Measurements from ENCODE around the gene DIP2C. TPM values are rescaled to one million over a fixed set of nuclear protein-coding genes. Genes with fewer than 3 reads are reported as not detected.

The DIP2C gene
- polyA plus RNA-seq, 3 donors: 0.11 TPM; not detected in 2

- no peaks in the 10 kb centered on the region for H3K9me3 ChIP-seq (replicated peaks in 1 of 2; ENCODE audit: control insufficient read depth in 1 of 2, insufficient read depth in 1 of 2, low read length in 2 of 2)
- H3K27me3 Mint-ChIP-seq (ENCODE audit: low read depth in 3 of 3): peaks cover 5 to 10% (median 7%) of the 10 kb centered on the region in 3 donors
- H3K36me3 ChIP-seq (replicated peaks in 1 of 2; ENCODE audit: control insufficient read depth in 1 of 2, insufficient read depth in 2 of 2, low read length in 2 of 2): no peaks in the 10 kb centered on the region
- H3K4me3 ChIP-seq (replicated peaks in 1 of 3; ENCODE audit: low read depth in 2 of 3, low read length in 3 of 3): no peak overlapping the region
- no peaks in the 10 kb centered on the region for H3K36me3 Mint-ChIP-seq
- H3K27me3 ChIP-seq (ENCODE audit: control insufficient read depth in 2 of 2, insufficient read depth in 2 of 2, low read length in 2 of 2): no peaks in the 10 kb centered on the region
- WGBS (ENCODE audit: insufficient coverage): no CpG with 5 or more reads among the region's 8 CpGs
- peaks cover 4 to 5% of the 10 kb centered on the region in 2 donors for H3K4me1 ChIP-seq (ENCODE audit: control insufficient read depth in 1 of 2, insufficient read depth in 2 of 2, low read length in 2 of 2)
- H3K27ac Mint-ChIP-seq: no peak overlapping the region
- H4K20me1 ChIP-seq (ENCODE audit: insufficient read depth, low read length): no peaks in the 10 kb centered on the region
- DNase-seq: no peak
- TF ChIP-seq, protein P1, sequence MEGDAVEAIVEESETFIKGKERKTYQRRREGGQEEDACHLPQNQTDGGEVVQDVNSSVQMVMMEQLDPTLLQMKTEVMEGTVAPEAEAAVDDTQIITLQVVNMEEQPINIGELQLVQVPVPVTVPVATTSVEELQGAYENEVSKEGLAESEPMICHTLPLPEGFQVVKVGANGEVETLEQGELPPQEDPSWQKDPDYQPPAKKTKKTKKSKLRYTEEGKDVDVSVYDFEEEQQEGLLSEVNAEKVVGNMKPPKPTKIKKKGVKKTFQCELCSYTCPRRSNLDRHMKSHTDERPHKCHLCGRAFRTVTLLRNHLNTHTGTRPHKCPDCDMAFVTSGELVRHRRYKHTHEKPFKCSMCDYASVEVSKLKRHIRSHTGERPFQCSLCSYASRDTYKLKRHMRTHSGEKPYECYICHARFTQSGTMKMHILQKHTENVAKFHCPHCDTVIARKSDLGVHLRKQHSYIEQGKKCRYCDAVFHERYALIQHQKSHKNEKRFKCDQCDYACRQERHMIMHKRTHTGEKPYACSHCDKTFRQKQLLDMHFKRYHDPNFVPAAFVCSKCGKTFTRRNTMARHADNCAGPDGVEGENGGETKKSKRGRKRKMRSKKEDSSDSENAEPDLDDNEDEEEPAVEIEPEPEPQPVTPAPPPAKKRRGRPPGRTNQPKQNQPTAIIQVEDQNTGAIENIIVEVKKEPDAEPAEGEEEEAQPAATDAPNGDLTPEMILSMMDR (IDR thresholded peaks at IDR 0.05): no peak
- H3K4me1 Mint-ChIP-seq: peaks cover 8% of the 10 kb centered on the region
- no peaks in the 10 kb centered on the region for H3K79me2 ChIP-seq (ENCODE audit: insufficient read depth, low read length)
- no peak overlapping the region for H3K4me3 Mint-ChIP-seq
- H3K4me2 ChIP-seq (replicated peaks; ENCODE audit: extremely low read depth, low read length, poor library complexity, severe bottlenecking): no peak overlapping the region
- no peak overlapping the region for H3K27ac ChIP-seq (ENCODE audit: low read depth in 1 of 2, low read length in 2 of 2)
- H2AFZ ChIP-seq (ENCODE audit: insufficient read depth, low read depth, low read length, poor library complexity, severe bottlenecking): no peak overlapping the region
- intact Hi-C loops (cut with micrococcal nuclease): no loop called here
- H3K9me3 Mint-ChIP-seq: peaks cover 0 to 7% (median 2%) of the 10 kb centered on the region in 7 donors
- H3K9ac ChIP-seq (ENCODE audit: insufficient read depth, low read length, poor library complexity, severe bottlenecking): no peak overlapping the region
Measured at GRCh38 chr10:396535-397220, 292.8 kb downstream of the DIP2C start.

DNA sequence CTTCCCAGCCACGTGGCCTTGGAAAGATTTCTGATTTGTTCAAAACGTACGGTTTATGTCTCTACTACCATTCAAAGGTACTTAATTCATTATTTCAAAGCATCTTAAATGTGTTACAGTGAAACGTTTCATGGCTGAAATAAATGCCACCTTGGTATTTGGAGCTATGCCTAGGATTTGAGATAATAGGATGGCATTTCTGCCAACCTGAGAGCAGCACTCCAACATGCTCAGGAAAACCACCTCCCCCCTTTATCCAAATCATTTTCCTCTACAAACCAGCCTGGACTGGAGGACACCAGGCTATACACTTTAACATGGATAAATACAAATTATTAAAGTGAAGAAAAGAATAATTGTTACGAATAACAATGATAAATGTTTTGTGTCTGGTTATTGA, 293.4 kb downstream of the DIP2C start:
- Histone ChIP-seq H3K27ac (ENCODE audit: low read depth in 1 of 2, low read length in 2 of 2) (no peak overlapping the region), H3K9me3 (replicated peaks in 1 of 2; ENCODE audit: control insufficient read depth in 1 of 2, insufficient read depth in 1 of 2, low read length in 2 of 2) (no peaks in the 10 kb centered on the region), H3K36me3 (replicated peaks in 1 of 2; ENCODE audit: control insufficient read depth in 1 of 2, insufficient read depth in 2 of 2, low read length in 2 of 2) (no peaks in the 10 kb centered on the region), H3K79me2 (ENCODE audit: insufficient read depth, low read length) (no peaks in the 10 kb centered on the region), H3K4me3 (replicated peaks in 1 of 3; ENCODE audit: low read depth in 2 of 3, low read length in 3 of 3) (no peak overlapping the region), H3K27me3 (ENCODE audit: control insufficient read depth in 2 of 2, insufficient read depth in 2 of 2, low read length in 2 of 2) (no peaks in the 10 kb centered on the region), H3K9ac (ENCODE audit: insufficient read depth, low read length, poor library complexity, severe bottlenecking) (no peak overlapping the region), H2AFZ (ENCODE audit: insufficient read depth, low read depth, low read length, poor library complexity, severe bottlenecking) (no peak overlapping the region), H4K20me1 (ENCODE audit: insufficient read depth, low read length) (no peaks in the 10 kb centered on the region), H3K4me1 (ENCODE audit: control insufficient read depth in 1 of 2, insufficient read depth in 2 of 2, low read length in 2 of 2) (peaks cover 4 to 5% of the 10 kb centered on the region in 2 donors), H3K4me2 (replicated peaks; ENCODE audit: extremely low read depth, low read length, poor library complexity, severe bottlenecking) (no peak overlapping the region)
- TF ChIP-seq, protein P1 (IDR thresholded peaks at IDR 0.05): no peak
- Mint-ChIP-seq H3K4me1 (peaks cover 8% of the 10 kb centered on the region), H3K27ac (no peak overlapping the region), H3K36me3 (no peaks in the 10 kb centered on the region), H3K9me3 (peaks cover 0 to 7% (median 2%) of the 10 kb centered on the region in 7 donors), H3K4me3 (no peak overlapping the region), H3K27me3 (ENCODE audit: low read depth in 3 of 3) (peaks cover 5 to 10% (median 7%) of the 10 kb centered on the region in 3 donors)
- intact Hi-C loops (cut with micrococcal nuclease): no loop called here
- no CpG with 5 or more reads among the region's 5 CpGs for WGBS (ENCODE audit: insufficient coverage)
- no peak for DNase-seq

Measured in CD14-positive monocyte (primary cell).